ENCODE results near the gene OTUD1. TPM values are rescaled to one million over a fixed set of nuclear protein-coding genes. Genes with fewer than 3 reads are reported as not detected.

OTUD1 gene
- total and polyA plus RNA-seq, 10 of the 15 experiments (the other 5 are each of a cell fraction or from before 2014, with no cell fraction given) = 0.18 to 1.6 (median 0.63) TPM; not detected in 1

GRCh38 chr10:23405540-23405939, 33.3 kb upstream of the OTUD1 start:
- Histone ChIP-seq H2AFZ (ENCODE audit: control insufficient read depth, low read depth, low read length) (no peak overlapping the region), H4K20me1 (ENCODE audit: control insufficient read depth, insufficient read depth) (no peaks in the 10 kb centered on the region), H3K4me1 (ENCODE audit: control insufficient read depth, insufficient read depth, low read length) (no peaks in the 10 kb centered on the region), H3K4me2 (ENCODE audit: control insufficient read depth, insufficient read depth) (no peak overlapping the region), H3K9me3 (replicated peaks; ENCODE audit: control insufficient read depth, insufficient read depth, low read length) (no peaks in the 10 kb centered on the region), H3K36me3 (ENCODE audit: control insufficient read depth in 2 of 2, insufficient read depth in 2 of 2, low read length in 1 of 2) (no peaks in the 10 kb centered on the region), H3K27ac (ENCODE audit: control insufficient read depth, insufficient read depth) (no peak overlapping the region), H3K9ac (ENCODE audit: control insufficient read depth, insufficient read depth, low read length) (no peak overlapping the region), H3K4me3 (no peak overlapping the region), H3K27me3 (replicated peaks in 1 of 2; ENCODE audit: control insufficient read depth in 2 of 2, insufficient read depth in 2 of 2, low read length in 1 of 2) (no peaks in the 10 kb centered on the region), H3K79me2 (ENCODE audit: control insufficient read depth, insufficient read depth, low read length) (no peaks in the 10 kb centered on the region)
- ATAC-seq (no peak), DNase-seq (ENCODE audit: low read depth, low spot score) (no peak), FAIRE-seq (no peak)
- CTCF ChIA-PET = no interaction called here
- 55% methylated on average over 3 of the region's 3 CpGs for WGBS (ENCODE audit: insufficient coverage, insufficient replicate concordance, low lambda C conversion rate, missing lambda C conversion rate)
- TF ChIP-seq MTA3 (IDR thresholded peaks at IDR 0.05; ENCODE audit: borderline replicate concordance, low read length) = no peak
- intact Hi-C loops (cut with micrococcal nuclease; ENCODE audit: unreplicated experiment) = no loop called here
- no TSS peak for BruUV-seq (replicated peaks)
- POLR2A ChIA-PET = no interaction called here
- SMC1A ChIA-PET (ENCODE audit: uncharacterized antibody, unreplicated experiment) = no interaction called here
- in situ Hi-C loops (cut with MboI) = no loop called here
- RAD21 ChIA-PET (ENCODE audit: unreplicated experiment) = no interaction called here

- RAD21 ChIA-PET (ENCODE audit: unreplicated experiment) = no interaction called here
- H4K20me1 ChIP-seq (ENCODE audit: control insufficient read depth, insufficient read depth) = no peaks in the 10 kb centered on the region
- H3K4me3 ChIP-seq = no peak overlapping the region
- no peak for FAIRE-seq
- DNase-seq (ENCODE audit: low read depth, low spot score) = no peak
- H3K79me2 ChIP-seq (ENCODE audit: control insufficient read depth, insufficient read depth, low read length) = no peaks in the 10 kb centered on the region
- H3K9me3 ChIP-seq (replicated peaks; ENCODE audit: control insufficient read depth, insufficient read depth, low read length) = no peaks in the 10 kb centered on the region
- H2AFZ ChIP-seq (ENCODE audit: control insufficient read depth, low read depth, low read length) = no peak overlapping the region
- CTCF ChIA-PET = no interaction called here
- POLR2A ChIA-PET = no interaction called here
- no peak for TF ChIP-seq HSF1 (IDR thresholded peaks at IDR 0.05; ENCODE audit: low read depth, low read length)
- TF ChIP-seq RELB (IDR thresholded peaks at IDR 0.05; ENCODE audit: low read depth) = no peak
- no peaks in the 10 kb centered on the region for H3K36me3 ChIP-seq (ENCODE audit: control insufficient read depth in 2 of 2, insufficient read depth in 2 of 2, low read length in 1 of 2)
- 64% methylated on average over 5 of the region's 5 CpGs for WGBS (ENCODE audit: insufficient coverage, insufficient replicate concordance, low lambda C conversion rate, missing lambda C conversion rate)
- H3K4me1 ChIP-seq (ENCODE audit: control insufficient read depth, insufficient read depth, low read length) = no peaks in the 10 kb centered on the region
- in situ Hi-C loops (cut with MboI) (no loop called here), intact Hi-C loops (cut with micrococcal nuclease; ENCODE audit: unreplicated experiment) (no loop called here)
- no peak overlapping the region for H3K9ac ChIP-seq (ENCODE audit: control insufficient read depth, insufficient read depth, low read length)
- ATAC-seq = no peak
- no TSS peak for BruUV-seq (replicated peaks)
- no peaks in the 10 kb centered on the region for H3K27me3 ChIP-seq (replicated peaks in 1 of 2; ENCODE audit: control insufficient read depth in 2 of 2, insufficient read depth in 2 of 2, low read length in 1 of 2)
- SMC1A ChIA-PET (ENCODE audit: uncharacterized antibody, unreplicated experiment) = interaction anchor here (0.6 kb wide), 1 partner anchor 43 kb away, joined by 3 read pairs; no protein-coding TSS in a partner anchor
- H3K4me2 ChIP-seq (ENCODE audit: control insufficient read depth, insufficient read depth) = no peak overlapping the region
- no peak overlapping the region for H3K27ac ChIP-seq (ENCODE audit: control insufficient read depth, insufficient read depth)
Observed at GRCh38 chr10:23406409-23406808, 32.5 kb upstream of the OTUD1 start.

Measured in GM12878 (cell line).